Right lobe of liver (tissue), 4 donors: ENCODE data around the gene XPO4.

Experiments used
- CTCF ChIP-seq, 4 donors: fragments of 200-600 bp in 3 of 4; fragments of 450-650 bp in 1 of 4; IDR thresholded peaks; one replicate each; pipeline versions ENCODE4 v1.5.1 to v1.8.0; 2016 to 2022; ENCODE audit warnings: antibody characterized with exemption in 4 of 4, mild to moderate bottlenecking in 2 of 4
- POLR2A ChIP-seq: fragments of 450-650 bp; IDR thresholded peaks from one replicate; pipeline ENCODE4 v1.6.1; 2017; ENCODE audit warnings: antibody characterized with exemption, mild to moderate bottlenecking
- donor health status: DM: no; HTN: no; CAD: no.
- donor health status: DM: no; HTN: no; CAD: no.
- donor health status: DM: no; HTN: yes; CAD: no.

GRCh38 chr13:20803180-20803965 lies 99.2 kb downstream of the XPO4 start:
- TF ChIP-seq CTCF (IDR thresholded peaks at IDR 0.05), result no peak
- TF ChIP-seq POLR2A, result no peak
